A549 (cell line): Measurements from ENCODE around the gene STBD1. TPM values are rescaled to one million over a fixed set of nuclear protein-coding genes. Genes with fewer than 3 reads are reported as not detected.
"Not testable (repeated sequence)": the region's sequence is repeated elsewhere in the genome, so short reads cannot be mapped to it uniquely, and the experiment has no call there.

Source experiments
- ATAC-seq, 2 experiments: fragments of 200-7000 bp in 1 of 2; fragments of >200 bp in 1 of 2; cut with Nextera tagmentation in 1 of 2; cut with Tn5 transposase in 1 of 2; 3 replicates each; pipeline versions ENCODE4 v1.8.0 to v1.9.1; 2018 to 2020; ENCODE audit warnings: mild to moderate bottlenecking in 1 of 2, moderate library complexity in 1 of 2
- CTCF ChIA-PET: fragments of 300-600 bp; sonication (Branson Sonifier 250); formaldehyde crosslinking; extraction: SDS; loops from one replicate; lab custom pipeline; 2021; ENCODE audit warnings: antibody characterized with exemption, inconsistent platforms; lab: Yijun Ruan, JAX
- POLR2A ChIA-PET: fragments of 350-600 bp; formaldehyde crosslinking; extraction: SDS; loops from one replicate; lab custom pipeline; 2021; ENCODE audit warnings: antibody characterized with exemption, inconsistent platforms; lab: Yijun Ruan, JAX
- DNase-seq, 2 experiments: peaks; one replicate each; pipeline versions ENCODE4 v3.0.0 to v3.0.0-alpha.2; 2011 to 2016; ENCODE audit warnings: low read depth in 1 of 2, low spot score in 1 of 2
- FAIRE-seq: peaks from 2 replicates; lab custom pipeline; 2011; peaks lifted over from hg19 to GRCh38; lab: Jason Lieb, UNC
- H3K27ac ChIP-seq, 2 experiments: fragments of >200 bp; sonication (Bioruptor Twin); formaldehyde crosslinking; 3 replicates each; pipeline ENCODE4 v1.5.1; 2016 to 2017
- H3K4me1 ChIP-seq: fragments of >200 bp; sonication (Bioruptor Twin); formaldehyde crosslinking; 3 replicates; pipeline ENCODE4 v1.6.1; 2016
- H3K4me2 ChIP-seq: fragments of >200 bp; sonication (Bioruptor Twin); formaldehyde crosslinking; 3 replicates; pipeline ENCODE4 v1.6.1; 2016
- H3K4me3 ChIP-seq: fragments of >200 bp; sonication (Bioruptor Twin); formaldehyde crosslinking; 3 replicates; pipeline ENCODE4 v1.5.1; 2016
- H3K9me3 ChIP-seq: fragments of >200 bp; sonication (Bioruptor Twin); formaldehyde crosslinking; 3 replicates; pipeline ENCODE4 v1.6.1; 2016
- BHLHE40 ChIP-seq: IDR thresholded peaks from 2 replicates; pipeline ENCODE4 v1.6.1; 2012; ENCODE audit warnings: low read depth, low read length, inconsistent platforms
- CHD2 ChIP-seq: fragments of 150-350 bp; IDR thresholded peaks from 2 replicates; pipeline ENCODE4 v1.6.1; 2014; ENCODE audit warnings: low read length; ENCODE audit not compliant: partially characterized antibody
- EHF ChIP-seq: fragments of 250-450 bp; sonication (Bioruptor Pico); IDR thresholded peaks from 2 replicates; pipeline ENCODE4 v1.5.0; 2020; ENCODE audit warnings: mild to moderate bottlenecking
- FOSB ChIP-seq: fragments of 250-450 bp; sonication (Bioruptor Pico); IDR thresholded peaks from 2 replicates; pipeline ENCODE4 v1.5.0; 2020; ENCODE audit warnings: mild to moderate bottlenecking, moderate library complexity
- GATA3 ChIP-seq: IDR thresholded peaks from 2 replicates; pipeline ENCODE4 v1.6.1; 2012; ENCODE audit warnings: borderline replicate concordance
- HDAC2 ChIP-seq: fragments of 200-600 bp; sonication (generic); IDR thresholded peaks from 2 replicates; pipeline ENCODE4 v1.6.1; 2016
- JUN ChIP-seq, 2 experiments: fragments of >200 bp; sonication (Bioruptor Twin); formaldehyde crosslinking; IDR thresholded peaks; 2 replicates in 1 of 2; 3 replicates in 1 of 2; pipeline ENCODE4 v1.6.1; 2016 to 2017
- KDM1A ChIP-seq: fragments of 200-600 bp; sonication (generic); IDR thresholded peaks from 2 replicates; pipeline ENCODE4 v1.6.1; 2016; ENCODE audit warnings: low read depth, mild to moderate bottlenecking
- KDM5A ChIP-seq: fragments of 200-600 bp; sonication (generic); IDR thresholded peaks from 2 replicates; pipeline ENCODE4 v1.6.1; 2016; ENCODE audit warnings: antibody characterized with exemption, mild to moderate bottlenecking
- MAFK ChIP-seq: fragments of 450-650 bp; IDR thresholded peaks from 2 replicates; pipeline ENCODE4 v1.6.1; 2014; ENCODE audit not compliant: partially characterized antibody
- NFE2L2 ChIP-seq: fragments of 150-350 bp; conservative IDR thresholded peaks from 2 replicates; pipeline ENCODE4 v1.6.1; 2014; ENCODE audit warnings: low read length
- NPAS2 ChIP-seq: fragments of 250-450 bp; sonication (Bioruptor Pico); IDR thresholded peaks from 2 replicates; pipeline ENCODE4 v1.8.0; 2022; ENCODE audit warnings: mild to moderate bottlenecking, moderate library complexity, borderline replicate concordance
- NR3C1 ChIP-seq: fragments of >200 bp; sonication (Bioruptor Twin); formaldehyde crosslinking; IDR thresholded peaks from 3 replicates; pipeline ENCODE4 v1.6.1; 2017
- POLR2AphosphoS2 ChIP-seq: conservative IDR thresholded peaks from 2 replicates; pipeline ENCODE4 v1.6.1; 2012; ENCODE audit warnings: low read length, improper control_type of control experiment, inconsistent platforms
- RAD21 ChIP-seq, 2 experiments: fragments of >200 bp in 1 of 2; sonication (Bioruptor Twin) in 1 of 2; formaldehyde crosslinking in 1 of 2; IDR thresholded peaks in 1 of 2; conservative IDR thresholded peaks in 1 of 2; 2 replicates in 1 of 2; 3 replicates in 1 of 2; pipeline ENCODE4 v1.6.1; 2012 to 2018; ENCODE audit warnings: inconsistent platforms in 1 of 2
- RFX5 ChIP-seq: fragments of 450-650 bp; IDR thresholded peaks from 2 replicates; pipeline ENCODE4 v1.7.1; 2014; ENCODE audit warnings: antibody characterized with exemption, mild to moderate bottlenecking, moderate library complexity
- RNF2 ChIP-seq: fragments of 200-600 bp; sonication (generic); IDR thresholded peaks from 2 replicates; pipeline ENCODE4 v1.6.1; 2016; ENCODE audit warnings: low read depth, mild to moderate bottlenecking, antibody characterized with exemption, moderate library complexity, borderline replicate concordance
- SMC3 ChIP-seq: fragments of >200 bp; sonication (Bioruptor Twin); formaldehyde crosslinking; IDR thresholded peaks from 3 replicates; pipeline ENCODE4 v1.6.1; 2018; ENCODE audit warnings: inconsistent platforms
- TFCP2L1 ChIP-seq: fragments of 250-450 bp; sonication (Bioruptor Pico); IDR thresholded peaks from 2 replicates; pipeline ENCODE4 v1.5.0; 2021; ENCODE audit warnings: mild to moderate bottlenecking
- TP53 ChIP-seq: fragments of 250-450 bp; sonication (Bioruptor Pico); IDR thresholded peaks from 2 replicates; pipeline ENCODE4 v1.5.0; 2021; ENCODE audit warnings: mild to moderate bottlenecking, moderate library complexity
- WGBS: methylation state at CpG from one replicate; pipeline ENCODE4 v1.1.6; 2017; ENCODE audit errors: missing lambda C conversion rate; 5-methylcytosine and 5-hydroxymethylcytosine counted together
- polyA plus RNA-seq, 4 experiments: library from polyadenylated mRNA; depleted of rRNA in 3 of 4; stranded (reverse); fragments of >200 nt; fragmentation: RNase III in 1 of 4; extraction: RNeasy Plus Mini Kit Qiagen cat#74134 plus additional on column Dnase treatment in 1 of 4; gene quantifications; 2 replicates in 3 of 4; 3 replicates in 1 of 4; pipeline ENCODE4 v1.2.3, GENCODE V29; 2011 to 2017
- TF ChIP-seq, protein P1 (sequence below): fragments of >200 bp; sonication (Bioruptor Twin); formaldehyde crosslinking; IDR thresholded peaks from 3 replicates; pipeline ENCODE4 v1.6.1; 2016
- TF ChIP-seq, protein P2 (sequence below): fragments of >200 bp; sonication (Bioruptor Twin); formaldehyde crosslinking; IDR thresholded peaks from 3 replicates; pipeline ENCODE4 v1.5.1; 2016
- TF ChIP-seq, protein P3 (sequence below): IDR thresholded peaks from 2 replicates; pipeline ENCODE4 v1.6.1; 2012
- TF ChIP-seq, protein P4 (sequence below): fragments of 450-650 bp; IDR thresholded peaks from 2 replicates; pipeline ENCODE4 v1.6.1; 2014; ENCODE audit warnings: antibody characterized with exemption
- TF ChIP-seq, protein P5 (sequence below): IDR thresholded peaks from 2 replicates; pipeline ENCODE4 v1.6.1; 2012; ENCODE audit warnings: low read depth, borderline replicate concordance
- TF ChIP-seq, protein P6 (sequence below): IDR thresholded peaks from 2 replicates; pipeline ENCODE4 v1.6.1; 2012

STBD1 gene
- polyA plus RNA-seq, 2 of the 4 experiments (the other 2 are of a cell fraction), result 1.3 to 6.4 TPM

DNA sequence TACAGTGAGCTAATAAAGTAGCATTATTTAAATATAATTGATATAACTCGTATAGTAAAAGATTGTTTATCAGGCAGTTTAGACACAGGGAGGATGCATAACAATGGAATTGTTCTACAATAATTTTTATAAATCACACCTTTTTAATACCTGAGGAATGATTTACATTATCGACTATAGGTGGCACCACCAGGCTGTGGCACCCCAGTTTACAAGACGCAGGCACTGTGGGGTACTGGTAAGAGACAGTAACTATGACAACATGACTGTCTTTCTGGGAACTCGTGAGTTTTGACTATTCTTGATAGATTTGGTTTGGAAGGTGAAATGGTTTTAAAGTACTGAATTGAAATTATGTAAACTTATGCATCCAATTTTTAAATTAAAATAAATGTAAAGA lies 27.1 kb upstream of the STBD1 start:
- FAIRE-seq, result no peak
- Histone ChIP-seq H3K9me3 (no peaks in the 10 kb centered on the region), H3K4me2 (no peak overlapping the region), H3K4me3 (no peak overlapping the region), H3K4me1 (peaks cover 35% of the 10 kb centered on the region), H3K27ac (no peak overlapping the region)
- ATAC-seq, result no peak
- ChIA-PET POLR2A (no interaction called here), CTCF (interaction anchor here (0.9 to 2.3 kb wide), 4 partner anchors 27 to 102 kb away, joined by 3 to 9 read pairs (median 4); no protein-coding TSS in a partner anchor)
- 26% methylated on average over 4 of the region's 4 CpGs for WGBS
- peak; percentile 47 to 55; a peak in 4 of 5 replicates for TF ChIP-seq RAD21 (conservative IDR thresholded peaks at IDR 0.05 in 1 of 2, IDR thresholded peaks at IDR 0.05 in 1 of 2)
- TF ChIP-seq TP53 (CRISPR knock-in tag), result no peak
- no peak for TF ChIP-seq FOSB
- no peak for TF ChIP-seq RFX5
- TF ChIP-seq, protein P1, sequence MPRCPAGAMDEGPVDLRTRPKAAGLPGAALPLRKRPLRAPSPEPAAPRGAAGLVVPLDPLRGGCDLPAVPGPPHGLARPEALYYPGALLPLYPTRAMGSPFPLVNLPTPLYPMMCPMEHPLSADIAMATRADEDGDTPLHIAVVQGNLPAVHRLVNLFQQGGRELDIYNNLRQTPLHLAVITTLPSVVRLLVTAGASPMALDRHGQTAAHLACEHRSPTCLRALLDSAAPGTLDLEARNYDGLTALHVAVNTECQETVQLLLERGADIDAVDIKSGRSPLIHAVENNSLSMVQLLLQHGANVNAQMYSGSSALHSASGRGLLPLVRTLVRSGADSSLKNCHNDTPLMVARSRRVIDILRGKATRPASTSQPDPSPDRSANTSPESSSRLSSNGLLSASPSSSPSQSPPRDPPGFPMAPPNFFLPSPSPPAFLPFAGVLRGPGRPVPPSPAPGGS, result no peak
- TF ChIP-seq BHLHE40, result no peak
- no peak for TF ChIP-seq NPAS2 (CRISPR knock-in tag)
- TF ChIP-seq SMC3, result 0 out of 3 replicates have a peak, but pooled peaks have one; percentile 17
- TF ChIP-seq, protein P2, sequence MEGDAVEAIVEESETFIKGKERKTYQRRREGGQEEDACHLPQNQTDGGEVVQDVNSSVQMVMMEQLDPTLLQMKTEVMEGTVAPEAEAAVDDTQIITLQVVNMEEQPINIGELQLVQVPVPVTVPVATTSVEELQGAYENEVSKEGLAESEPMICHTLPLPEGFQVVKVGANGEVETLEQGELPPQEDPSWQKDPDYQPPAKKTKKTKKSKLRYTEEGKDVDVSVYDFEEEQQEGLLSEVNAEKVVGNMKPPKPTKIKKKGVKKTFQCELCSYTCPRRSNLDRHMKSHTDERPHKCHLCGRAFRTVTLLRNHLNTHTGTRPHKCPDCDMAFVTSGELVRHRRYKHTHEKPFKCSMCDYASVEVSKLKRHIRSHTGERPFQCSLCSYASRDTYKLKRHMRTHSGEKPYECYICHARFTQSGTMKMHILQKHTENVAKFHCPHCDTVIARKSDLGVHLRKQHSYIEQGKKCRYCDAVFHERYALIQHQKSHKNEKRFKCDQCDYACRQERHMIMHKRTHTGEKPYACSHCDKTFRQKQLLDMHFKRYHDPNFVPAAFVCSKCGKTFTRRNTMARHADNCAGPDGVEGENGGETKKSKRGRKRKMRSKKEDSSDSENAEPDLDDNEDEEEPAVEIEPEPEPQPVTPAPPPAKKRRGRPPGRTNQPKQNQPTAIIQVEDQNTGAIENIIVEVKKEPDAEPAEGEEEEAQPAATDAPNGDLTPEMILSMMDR, result peak; percentile 29; the same call in 2 of the 3 replicates
- DNase-seq, result peak in 1 of 2 experiments; percentile 11

DNA sequence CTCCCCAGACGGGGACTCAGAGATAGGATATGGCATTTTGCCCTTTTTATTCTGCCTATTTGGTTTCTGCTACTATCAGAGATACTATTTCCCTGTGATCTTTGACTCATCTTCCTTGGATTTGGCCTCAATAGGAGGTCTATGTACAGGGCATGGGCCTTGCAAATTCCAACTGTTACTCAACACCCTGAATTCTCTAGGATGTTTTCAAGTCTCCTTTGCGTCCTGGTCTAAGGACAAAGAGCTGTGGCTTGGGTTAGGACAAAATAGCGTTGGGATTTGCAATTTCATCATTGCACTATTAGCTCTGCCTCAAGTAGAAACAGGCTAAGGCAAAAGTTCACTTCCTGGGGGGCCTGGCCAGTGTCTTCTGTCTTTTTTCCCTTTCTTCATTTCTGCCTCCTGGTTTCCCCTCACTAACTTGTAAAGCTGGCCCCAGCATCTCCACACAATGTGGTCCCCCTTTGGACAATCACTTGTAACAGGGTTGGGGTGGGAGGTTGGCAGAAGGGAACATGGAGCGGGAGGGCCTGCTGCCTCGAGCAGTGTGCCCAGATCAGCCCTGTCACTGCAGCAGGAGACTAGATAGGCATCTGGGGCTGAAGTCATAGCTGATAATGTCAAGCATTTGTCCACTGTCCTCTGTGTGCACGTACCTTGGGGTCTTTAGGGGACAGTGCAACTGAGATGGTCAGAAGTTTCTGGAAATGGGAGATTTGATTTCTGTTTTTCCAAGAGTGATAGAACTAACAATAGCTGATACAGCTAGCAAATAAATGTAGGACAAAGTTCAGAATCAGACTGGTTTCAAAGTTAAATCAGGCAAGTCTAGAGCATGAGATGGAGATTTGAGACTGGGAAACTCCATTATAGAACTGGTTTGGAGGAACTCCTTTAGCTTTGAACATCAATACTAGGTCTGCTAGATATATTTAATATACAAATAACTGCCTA lies 25.8 kb upstream of the STBD1 start:
- H3K4me3 ChIP-seq, result no peak overlapping the region
- no peak overlapping the region; a peak in 1 of 6 replicates for H3K27ac ChIP-seq
- 44% methylated on average over 4 of the region's 6 CpGs for WGBS
- POLR2A ChIA-PET, result no interaction called here
- DNase-seq (no peak), FAIRE-seq (no peak), ATAC-seq (no peak; a peak in 2 of 6 replicates)
- TF ChIP-seq HDAC2, result no peak
- TF ChIP-seq JUN (IDR thresholded peaks at IDR 0.05), result no peak
- TF ChIP-seq KDM5A, result no peak
- TF ChIP-seq NFE2L2, result no peak
- TF ChIP-seq, protein P3, sequence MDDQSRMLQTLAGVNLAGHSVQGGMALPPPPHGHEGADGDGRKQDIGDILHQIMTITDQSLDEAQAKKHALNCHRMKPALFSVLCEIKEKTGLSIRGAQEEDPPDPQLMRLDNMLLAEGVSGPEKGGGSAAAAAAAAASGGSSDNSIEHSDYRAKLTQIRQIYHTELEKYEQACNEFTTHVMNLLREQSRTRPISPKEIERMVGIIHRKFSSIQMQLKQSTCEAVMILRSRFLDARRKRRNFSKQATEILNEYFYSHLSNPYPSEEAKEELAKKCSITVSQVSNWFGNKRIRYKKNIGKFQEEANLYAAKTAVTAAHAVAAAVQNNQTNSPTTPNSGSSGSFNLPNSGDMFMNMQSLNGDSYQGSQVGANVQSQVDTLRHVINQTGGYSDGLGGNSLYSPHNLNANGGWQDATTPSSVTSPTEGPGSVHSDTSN, result no peak
- no peak for TF ChIP-seq GATA3
- no peak for TF ChIP-seq NR3C1
- TF ChIP-seq, protein P4, sequence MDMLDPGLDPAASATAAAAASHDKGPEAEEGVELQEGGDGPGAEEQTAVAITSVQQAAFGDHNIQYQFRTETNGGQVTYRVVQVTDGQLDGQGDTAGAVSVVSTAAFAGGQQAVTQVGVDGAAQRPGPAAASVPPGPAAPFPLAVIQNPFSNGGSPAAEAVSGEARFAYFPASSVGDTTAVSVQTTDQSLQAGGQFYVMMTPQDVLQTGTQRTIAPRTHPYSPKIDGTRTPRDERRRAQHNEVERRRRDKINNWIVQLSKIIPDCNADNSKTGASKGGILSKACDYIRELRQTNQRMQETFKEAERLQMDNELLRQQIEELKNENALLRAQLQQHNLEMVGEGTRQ, result no peak
- TF ChIP-seq, protein P5, sequence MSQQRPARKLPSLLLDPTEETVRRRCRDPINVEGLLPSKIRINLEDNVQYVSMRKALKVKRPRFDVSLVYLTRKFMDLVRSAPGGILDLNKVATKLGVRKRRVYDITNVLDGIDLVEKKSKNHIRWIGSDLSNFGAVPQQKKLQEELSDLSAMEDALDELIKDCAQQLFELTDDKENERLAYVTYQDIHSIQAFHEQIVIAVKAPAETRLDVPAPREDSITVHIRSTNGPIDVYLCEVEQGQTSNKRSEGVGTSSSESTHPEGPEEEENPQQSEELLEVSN, result no peak
- no peak for TF ChIP-seq MAFK
- TF ChIP-seq RNF2, result no peak
- TF ChIP-seq, protein P6, sequence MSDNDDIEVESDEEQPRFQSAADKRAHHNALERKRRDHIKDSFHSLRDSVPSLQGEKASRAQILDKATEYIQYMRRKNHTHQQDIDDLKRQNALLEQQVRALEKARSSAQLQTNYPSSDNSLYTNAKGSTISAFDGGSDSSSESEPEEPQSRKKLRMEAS, result no peak
- no peak for TF ChIP-seq CHD2
- TF ChIP-seq POLR2AphosphoS2, result no peak
- TF ChIP-seq TFCP2L1, result no peak
- TF ChIP-seq KDM1A, result no peak
- no peak for TF ChIP-seq EHF (CRISPR knock-in tag)
- peaks cover 29% of the 10 kb centered on the region for H3K4me1 ChIP-seq
- H3K9me3 ChIP-seq, result no peaks in the 10 kb centered on the region
- CTCF ChIA-PET, result interaction anchor here (1.2 to 1.3 kb wide), 2 partner anchors 20 to 26 kb away, joined by 3 to 6 read pairs; partner anchors contain the start of gene STBD1
- 0 out of 3 replicates have a peak overlapping the region, but pooled peaks have one; percentile 28 for H3K4me2 ChIP-seq

DNA sequence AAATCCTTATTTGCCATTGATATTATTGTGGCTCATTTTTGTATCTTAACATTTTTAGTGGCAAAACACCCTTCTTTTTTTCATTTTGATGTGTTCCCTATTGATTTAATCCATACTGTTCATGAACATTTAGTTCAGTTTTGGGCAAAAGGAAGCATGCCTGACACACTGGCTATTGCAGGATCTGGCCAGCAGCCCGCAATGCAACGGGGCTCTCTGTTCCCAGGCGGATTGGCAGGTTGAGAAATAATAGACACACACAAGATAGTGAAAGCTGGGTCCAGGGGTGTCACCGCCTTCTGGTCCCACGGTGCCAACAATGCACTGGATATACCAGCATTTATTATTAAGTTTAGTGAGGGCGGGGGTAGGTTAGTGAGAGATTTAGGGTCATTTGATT lies 24.9 kb upstream of the STBD1 start:
- FAIRE-seq, ATAC-seq, H3K9me3 ChIP-seq, H3K4me3 ChIP-seq, DNase-seq, POLR2A ChIA-PET, H3K27ac ChIP-seq, H3K4me2 ChIP-seq: not testable (repeated sequence)
- peaks cover 29% of the 10 kb centered on the region for H3K4me1 ChIP-seq
- 67% methylated on average over 6 of the region's 6 CpGs for WGBS
- CTCF ChIA-PET, result interaction anchor here (1.3 kb wide), 1 partner anchor 25 kb away, joined by 6 read pairs; the partner anchor contains the start of gene STBD1
